UCSD-AML1 (cell line): ENCODE data around the gene ARAP1.

Source experiments
- DNase-seq: peaks from one replicate; lab custom pipeline; 2025; ENCODE audit not compliant: unreplicated experiment; lab: John Stamatoyannopoulos, UW

Gene ARAP1

GRCh38 chr11:72764503-72764902, 12.3 kb upstream of the ARAP1 start:
- DNase-seq, result no peak

GRCh38 chr11:72763823-72764222, 11.6 kb upstream of the ARAP1 start:
- DNase-seq, result no peak

GRCh38 chr11:72762641-72763304, 10.6 kb upstream of the ARAP1 start:
- no peak for DNase-seq

DNA sequence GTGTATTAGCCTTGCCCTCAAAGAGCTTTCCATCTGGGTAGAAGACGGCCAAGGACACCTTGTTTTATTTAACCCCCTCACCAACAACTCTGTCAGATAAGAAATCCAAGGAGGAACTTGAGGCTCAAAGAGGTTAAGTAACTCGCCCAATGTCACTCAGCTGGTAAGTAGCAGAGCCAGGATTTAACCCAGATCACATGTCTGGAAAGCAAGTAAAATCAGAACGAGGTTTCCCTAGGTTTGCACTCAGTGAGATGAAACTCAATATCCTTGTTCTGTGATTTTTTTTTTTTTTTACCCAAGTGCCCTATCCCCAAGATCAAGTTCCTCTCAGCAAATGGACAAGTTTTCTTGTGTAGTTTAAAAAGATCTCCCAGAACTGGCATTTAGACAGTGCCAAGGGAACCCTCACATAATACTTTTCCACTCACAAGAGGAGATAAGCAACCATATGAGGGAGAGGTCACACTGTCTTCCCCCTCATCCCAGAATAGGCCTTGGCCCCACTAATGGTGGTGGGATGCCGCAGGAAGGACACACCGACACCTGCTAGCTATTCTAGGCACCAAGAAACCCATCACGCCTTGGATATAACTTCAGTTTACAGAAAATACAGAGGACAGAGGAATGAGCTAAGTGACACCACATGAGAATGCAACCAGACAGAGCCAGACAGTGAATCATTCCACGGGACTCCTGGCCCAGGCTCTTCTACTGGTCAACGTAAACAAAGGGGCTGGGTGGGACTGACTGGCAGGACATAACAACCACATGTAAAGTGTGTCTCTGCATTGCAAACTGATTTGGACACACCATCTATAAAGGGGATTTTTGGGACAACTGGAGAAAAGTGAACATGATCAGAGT, 8.6 kb upstream of the ARAP1 start:
- no peak for DNase-seq

- DNase-seq, result no peak
Observed at GRCh38 chr11:72759468-72759985, 7.3 kb upstream of the ARAP1 start.

DNA sequence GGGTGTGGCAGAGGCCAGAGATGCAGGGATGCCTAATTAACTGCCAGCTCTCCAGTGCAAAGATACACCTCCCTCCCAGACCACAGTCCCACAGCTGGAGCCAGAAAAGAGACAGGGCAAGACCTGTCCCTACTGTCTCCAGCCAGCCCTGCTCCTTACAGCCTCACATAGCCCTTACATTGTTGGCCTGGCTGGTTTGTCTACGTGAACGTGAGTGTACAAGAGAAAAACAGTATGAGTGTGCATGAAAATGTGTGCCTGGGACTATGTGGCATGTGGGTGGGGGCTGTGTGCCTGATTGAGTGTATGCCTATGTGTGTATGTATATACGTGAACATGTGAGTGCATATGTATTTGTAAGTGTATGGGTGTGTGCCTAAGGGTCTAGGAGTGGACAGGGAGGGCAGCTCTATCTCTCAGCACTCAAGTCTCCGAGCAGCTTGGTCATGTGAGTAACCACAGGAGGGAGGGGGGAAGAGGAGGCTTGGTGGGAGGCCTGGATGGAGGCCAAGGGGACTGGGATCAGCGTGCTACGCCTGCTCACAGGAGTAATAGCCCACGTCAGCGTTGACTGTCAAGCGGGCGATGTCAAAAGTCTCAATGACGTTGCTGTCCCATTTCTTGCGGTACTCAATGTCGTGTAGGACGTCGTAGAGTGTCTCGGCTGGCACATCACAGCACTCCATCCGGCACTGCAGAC, 6.6 kb upstream of the ARAP1 start:
- no peak for DNase-seq

- no peak for DNase-seq
Observed at GRCh38 chr11:72758304-72758689, 6.1 kb upstream of the ARAP1 start.

GRCh38 chr11:72755713-72756285, 3.6 kb upstream of the ARAP1 start:
- no peak for DNase-seq

GRCh38 chr11:72754544-72755155, 2.4 kb upstream of the ARAP1 start:
- no peak for DNase-seq

- no peak for DNase-seq
Observed at GRCh38 chr11:72754149-72754543, 1.9 kb upstream of the ARAP1 start.

DNA sequence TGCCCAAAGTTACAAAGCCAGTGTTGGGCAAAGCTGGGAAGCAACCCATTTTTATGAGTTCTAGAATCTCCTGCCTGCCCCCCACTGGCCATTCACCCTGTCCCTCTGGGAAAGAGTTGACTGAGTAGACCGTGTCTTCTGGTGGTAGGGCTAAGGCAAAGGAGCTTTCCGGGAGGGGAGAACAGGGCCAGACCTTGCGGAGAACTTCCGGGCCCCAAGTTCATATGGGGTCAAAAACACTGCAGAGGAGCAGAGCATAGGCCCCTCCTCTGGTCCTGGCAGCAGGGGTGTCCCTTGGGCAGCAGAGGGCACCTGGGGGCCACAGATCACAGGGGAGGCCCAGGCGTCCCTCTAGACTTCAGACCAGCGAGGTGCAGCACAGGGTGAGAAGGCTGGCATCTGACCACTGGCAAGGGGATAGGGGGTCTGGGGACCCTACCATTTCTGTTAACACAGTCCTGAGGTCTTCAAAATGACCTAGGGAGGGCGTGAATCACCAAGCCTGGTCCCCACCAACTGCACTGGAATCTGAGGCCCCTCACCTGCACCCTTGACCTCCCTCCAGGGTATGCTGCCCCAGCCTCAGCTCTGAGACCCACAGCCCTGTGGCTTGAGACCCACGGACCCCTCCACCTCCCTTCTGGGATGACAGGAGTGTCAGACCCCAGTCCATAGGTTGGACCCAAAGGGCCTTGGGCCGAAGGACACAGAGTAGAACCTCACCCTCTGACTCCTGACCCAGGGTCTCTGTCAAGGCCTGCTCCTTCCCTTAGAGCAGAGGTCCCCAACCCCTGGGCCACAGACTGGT, 1.3 kb upstream of the ARAP1 start:
- DNase-seq, result peak; percentile 49

DNA sequence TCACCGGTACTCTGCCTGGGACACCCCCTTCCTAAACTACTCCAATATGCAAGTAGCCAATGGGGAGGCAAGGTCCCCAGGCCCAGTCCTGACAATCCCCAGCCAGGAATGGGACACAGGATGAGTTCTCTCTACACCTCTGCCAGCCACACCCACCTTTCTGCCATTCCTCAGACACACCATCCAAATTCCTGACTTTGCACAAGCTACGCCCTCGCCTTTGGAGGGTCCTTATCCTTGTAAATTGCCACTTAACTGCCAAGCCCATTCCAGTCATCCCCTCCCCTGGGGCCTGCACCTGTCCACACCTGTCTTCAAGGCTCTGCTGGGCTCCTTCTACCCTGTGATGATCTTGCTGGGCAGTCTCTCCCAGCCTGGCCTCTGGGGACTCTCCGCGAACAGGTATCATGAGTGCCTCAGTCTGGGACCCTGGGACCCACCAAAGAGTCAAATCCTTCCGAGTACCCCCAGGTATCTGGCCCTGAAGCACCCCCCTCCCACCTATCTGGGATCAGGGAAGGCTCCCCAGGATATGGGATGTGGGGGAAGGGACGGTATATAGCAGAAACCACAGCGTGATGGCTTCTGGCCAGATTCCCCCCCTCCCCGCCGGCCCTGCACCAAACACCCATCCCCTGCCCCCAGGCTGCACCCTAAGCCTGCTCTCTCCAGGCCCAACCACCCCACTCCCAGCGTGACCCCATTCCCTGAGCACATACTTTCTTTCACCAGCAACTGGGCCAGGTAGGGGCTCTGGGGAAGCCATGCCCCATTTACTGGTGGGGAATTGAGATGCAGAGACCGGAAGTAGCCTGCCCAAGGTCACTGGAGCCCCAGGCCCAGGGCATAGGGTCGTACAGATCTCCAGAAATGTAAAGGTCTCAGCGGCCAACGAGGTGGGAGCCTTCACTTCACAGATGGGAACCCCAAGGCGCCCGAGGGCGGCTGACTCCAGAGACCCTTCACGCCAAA, 806 bp downstream of the ARAP1 start:
- no peak for DNase-seq

DNA sequence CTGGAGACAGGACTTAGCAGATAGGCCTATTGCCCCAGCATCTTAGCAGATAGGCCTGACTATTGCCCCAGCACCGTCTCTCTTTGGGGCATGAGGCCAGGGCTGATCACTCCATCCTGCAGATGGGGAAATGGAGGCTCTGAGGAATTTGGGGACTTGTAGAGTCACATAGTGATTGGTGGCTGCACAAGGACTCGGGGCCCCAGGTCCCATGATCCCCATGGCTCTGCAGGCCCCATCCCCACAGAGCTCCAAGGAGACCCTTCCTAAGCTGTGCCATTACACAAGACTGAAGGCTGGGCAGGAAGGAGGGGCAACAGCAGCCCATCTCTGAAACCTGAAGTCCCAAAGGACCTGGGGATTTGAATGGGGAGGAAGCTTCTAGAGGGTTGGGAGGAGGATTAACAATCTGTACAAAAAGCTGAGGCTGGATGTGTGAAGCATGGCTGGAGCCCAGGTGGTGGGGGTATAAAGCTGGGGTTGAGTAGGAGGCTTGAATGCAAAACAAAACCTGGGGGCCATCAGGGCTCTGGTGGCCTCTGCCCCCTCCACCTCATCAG, 1.6 kb downstream of the ARAP1 start:
- DNase-seq, result no peak

DNA sequence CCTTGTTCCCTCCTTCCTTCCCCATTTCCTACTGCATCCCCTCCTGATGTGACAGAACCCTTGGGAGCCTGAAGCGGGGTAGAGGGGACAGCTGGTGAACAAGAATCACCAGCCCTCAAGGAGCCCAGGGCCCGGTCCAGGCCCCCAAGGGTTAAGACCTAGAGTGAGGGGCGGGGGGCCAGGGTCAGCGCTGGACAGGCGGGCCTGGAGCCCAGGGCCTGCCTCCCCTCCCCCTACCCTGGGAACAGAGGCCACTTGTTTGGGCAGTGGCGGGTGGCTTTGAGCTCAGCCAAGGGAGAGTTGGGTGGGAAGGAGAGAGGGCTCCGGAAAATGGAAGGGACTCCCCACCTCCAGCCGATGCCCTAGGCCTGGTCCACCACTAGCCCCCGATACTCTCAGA, 2.1 kb downstream of the ARAP1 start:
- DNase-seq, result no peak

- DNase-seq, result no peak
Observed at GRCh38 chr11:72747289-72747855, 4.8 kb downstream of the ARAP1 start.

- DNase-seq, result no peak
Observed at GRCh38 chr11:72746821-72747220, 5.4 kb downstream of the ARAP1 start.

GRCh38 chr11:72745925-72746550, 6.2 kb downstream of the ARAP1 start:
- DNase-seq, result no peak

GRCh38 chr11:72745511-72745910, 6.7 kb downstream of the ARAP1 start:
- no peak for DNase-seq
